H1 (cell line): ENCODE measurements around the gene OPCML.

Source experiments
- CHD1 ChIP-seq: IDR thresholded peaks from 2 replicates; pipeline ENCODE4 v1.6.1; 2012; ENCODE audit warnings: low read depth, low read length, improper control_type of control experiment
- EP300 ChIP-seq, 2 experiments: IDR thresholded peaks; 1 replicate in 1 of 2; 2 replicates in 1 of 2; pipeline ENCODE4 v1.6.1; 2011 to 2012; ENCODE audit warnings: low read depth in 2 of 2, low read length in 2 of 2, mild to moderate bottlenecking in 2 of 2, borderline replicate concordance in 1 of 2, inconsistent platforms in 1 of 2, moderate library complexity in 1 of 2
- JUND ChIP-seq: IDR thresholded peaks from 2 replicates; pipeline ENCODE4 v1.6.1; 2011; ENCODE audit warnings: mild to moderate bottlenecking, improper control_type of control experiment, low read length
- POLR2A ChIP-seq, 2 experiments: IDR thresholded peaks; 1 replicate in 1 of 2; 2 replicates in 1 of 2; pipeline ENCODE4 v1.6.1; 2011; ENCODE audit warnings: low read depth in 2 of 2, low read length in 2 of 2, mild to moderate bottlenecking in 2 of 2; ENCODE audit errors: control extremely low read depth in 1 of 2
- RAD21 ChIP-seq, 2 experiments: IDR thresholded peaks in 1 of 2; conservative IDR thresholded peaks in 1 of 2; 2 replicates each; pipeline ENCODE4 v1.6.1; 2011; ENCODE audit warnings: low read depth in 2 of 2, low read length in 2 of 2, improper control_type of control experiment in 1 of 2, inconsistent platforms in 1 of 2, mild to moderate bottlenecking in 1 of 2, moderate library complexity in 1 of 2
- SIN3A ChIP-seq, 2 experiments: IDR thresholded peaks in 1 of 2; conservative IDR thresholded peaks in 1 of 2; 2 replicates each; pipeline ENCODE4 v1.6.1; 2011 to 2012; ENCODE audit warnings: low read length in 2 of 2, improper control_type of control experiment in 1 of 2, low read depth in 1 of 2, mild to moderate bottlenecking in 1 of 2
- SP1 ChIP-seq: IDR thresholded peaks from 2 replicates; pipeline ENCODE4 v1.6.1; 2011; ENCODE audit warnings: low read depth, low read length
- TF ChIP-seq, protein P1 (sequence below), 3 experiments: IDR thresholded peaks; 1 replicate in 2 of 3; 2 replicates in 1 of 3; pipeline versions ENCODE4 v1.5.1 to v1.6.1; 2011; ENCODE audit warnings: low read length in 3 of 3, mild to moderate bottlenecking in 3 of 3, inconsistent platforms in 2 of 3, low read depth in 1 of 3, moderate library complexity in 1 of 3; ENCODE audit not compliant: insufficient read depth in 1 of 3; ENCODE audit errors: control extremely low read depth in 1 of 3
- TF ChIP-seq, protein P2 (sequence below): IDR thresholded peaks from 2 replicates; pipeline ENCODE4 v1.6.1; 2011; ENCODE audit warnings: low read depth, mild to moderate bottlenecking, low read length; ENCODE audit not compliant: insufficient read depth

DNA sequence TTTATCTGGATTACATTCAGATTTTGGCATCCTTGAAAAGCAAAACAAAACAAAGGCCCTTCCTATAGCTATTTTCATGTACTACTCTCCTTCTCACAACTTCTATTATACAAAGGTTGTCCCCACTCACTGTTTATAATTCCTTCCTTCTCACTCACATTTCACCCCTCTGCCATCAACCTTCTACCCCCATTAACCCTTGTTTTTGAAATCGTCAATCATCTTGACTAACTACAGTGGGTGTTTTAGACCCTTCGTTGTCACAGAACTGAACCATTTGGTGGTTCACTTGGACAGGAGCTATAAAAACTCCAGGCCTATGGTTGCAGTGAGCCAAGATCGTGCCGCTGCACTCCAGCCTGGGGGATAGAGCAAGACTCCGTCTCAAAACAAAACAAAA, 639.4 kb downstream of the OPCML start:
- TF ChIP-seq CHD1 (no peak), RAD21 (IDR thresholded peaks at IDR 0.05 in 1 of 2, conservative IDR thresholded peaks at IDR 0.05 in 1 of 2; ENCODE audit: low read depth in 2 of 2, low read length in 2 of 2) (no peak), POLR2A (IDR thresholded peaks at IDR 0.05; ENCODE audit: control extremely low read depth in 1 of 2, low read depth in 2 of 2, low read length in 2 of 2) (no peak), JUND (no peak), EP300 (IDR thresholded peaks at IDR 0.05; ENCODE audit: borderline replicate concordance in 1 of 2, low read depth in 2 of 2, low read length in 2 of 2) (no peak), SP1 (no peak), SIN3A (conservative IDR thresholded peaks at IDR 0.05 in 1 of 2, IDR thresholded peaks at IDR 0.05 in 1 of 2; ENCODE audit: low read depth in 1 of 2, low read length in 2 of 2) (no peak)
- TF ChIP-seq, protein P1, sequence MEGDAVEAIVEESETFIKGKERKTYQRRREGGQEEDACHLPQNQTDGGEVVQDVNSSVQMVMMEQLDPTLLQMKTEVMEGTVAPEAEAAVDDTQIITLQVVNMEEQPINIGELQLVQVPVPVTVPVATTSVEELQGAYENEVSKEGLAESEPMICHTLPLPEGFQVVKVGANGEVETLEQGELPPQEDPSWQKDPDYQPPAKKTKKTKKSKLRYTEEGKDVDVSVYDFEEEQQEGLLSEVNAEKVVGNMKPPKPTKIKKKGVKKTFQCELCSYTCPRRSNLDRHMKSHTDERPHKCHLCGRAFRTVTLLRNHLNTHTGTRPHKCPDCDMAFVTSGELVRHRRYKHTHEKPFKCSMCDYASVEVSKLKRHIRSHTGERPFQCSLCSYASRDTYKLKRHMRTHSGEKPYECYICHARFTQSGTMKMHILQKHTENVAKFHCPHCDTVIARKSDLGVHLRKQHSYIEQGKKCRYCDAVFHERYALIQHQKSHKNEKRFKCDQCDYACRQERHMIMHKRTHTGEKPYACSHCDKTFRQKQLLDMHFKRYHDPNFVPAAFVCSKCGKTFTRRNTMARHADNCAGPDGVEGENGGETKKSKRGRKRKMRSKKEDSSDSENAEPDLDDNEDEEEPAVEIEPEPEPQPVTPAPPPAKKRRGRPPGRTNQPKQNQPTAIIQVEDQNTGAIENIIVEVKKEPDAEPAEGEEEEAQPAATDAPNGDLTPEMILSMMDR (IDR thresholded peaks at IDR 0.05; ENCODE audit: control extremely low read depth in 1 of 3, insufficient read depth in 1 of 3, low read depth in 1 of 3, low read length in 3 of 3): no peak
- TF ChIP-seq, protein P2, sequence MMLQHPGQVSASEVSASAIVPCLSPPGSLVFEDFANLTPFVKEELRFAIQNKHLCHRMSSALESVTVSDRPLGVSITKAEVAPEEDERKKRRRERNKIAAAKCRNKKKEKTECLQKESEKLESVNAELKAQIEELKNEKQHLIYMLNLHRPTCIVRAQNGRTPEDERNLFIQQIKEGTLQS: no peak
